Right ventricle myocardium superior (tissue), 1 donor: ENCODE data around the gene ZNF497. TPM values are rescaled to one million over a fixed set of nuclear protein-coding genes. Genes with fewer than 3 reads are reported as not detected.

Experiments
- microRNA-seq: library from miRNA; unstranded; fragments of <30 nt; microRNA quantifications from one replicate; pipeline ENCODE4 v1.2.0, GENCODE V29; 2020
- total RNA-seq: library from RNA; stranded (reverse); fragmentation: NEBNext Ultra II Directional; extraction: Animal tissue kit (Norgen Biotek cat#: 25700); gene quantifications from one replicate; pipeline ENCODE4 v1.2.1, GENCODE V29; 2021
- donor health status: DM: no; HTN: yes; CAD: no; lungs with severe emphysema.

The ZNF497 gene
- total RNA-seq, 1 donor from 2014 or later, result 0.30 TPM

Small RNAs within 50 kb of the gene (microRNA-seq; reads per million reads assigned to microRNA genes)
- gene MIR4754 (not detected), gene MIR6806 (not detected)

Other genes starting within 250 kb of the ZNF497 start
- gene ZNF329, start 212.0 kb downstream of the ZNF497 start, total RNA-seq, result 6.5 TPM
- 17.4 TPM for gene ZNF274, start 179.7 kb downstream of the ZNF497 start, total RNA-seq
- 24.9 TPM for gene ZNF544, start 133.8 kb downstream of the ZNF497 start, total RNA-seq
- 4.6 TPM for gene ZNF8, start 83.8 kb downstream of the ZNF497 start, total RNA-seq
- gene ERVK3-1, start 57.4 kb downstream of the ZNF497 start, total RNA-seq, result 20.0 TPM
- 1.7 TPM for gene ZSCAN22, start 35.8 kb downstream of the ZNF497 start, total RNA-seq
- gene A1BG, start 9.3 kb downstream of the ZNF497 start, total RNA-seq, result 4.1 TPM
- 0.13 TPM for gene ZNF837, start 18.3 kb upstream of the ZNF497 start, total RNA-seq
- gene RPS5, start 24.5 kb upstream of the ZNF497 start, total RNA-seq, result 481 TPM
- not detected for gene RNF225, start 32.9 kb upstream of the ZNF497 start, total RNA-seq
- gene ZNF584, start 45.9 kb upstream of the ZNF497 start, total RNA-seq, result 16.1 TPM
- 4.6 TPM for gene ZNF132, start 77.4 kb upstream of the ZNF497 start, total RNA-seq
- 2.6 TPM for gene ZNF324B, start 88.9 kb upstream of the ZNF497 start, total RNA-seq
- gene ZNF324, start 104.3 kb upstream of the ZNF497 start, total RNA-seq, result 5.1 TPM
- gene ZNF446, start 113.6 kb upstream of the ZNF497 start, total RNA-seq, result 4.6 TPM
- 3.8 TPM for gene SLC27A5, start 149.2 kb upstream of the ZNF497 start, total RNA-seq
- gene ZBTB45, start 157.1 kb upstream of the ZNF497 start, total RNA-seq, result 7.9 TPM
- gene TRIM28, start 181.3 kb upstream of the ZNF497 start, total RNA-seq, result 132 TPM
- gene CHMP2A, start 192.4 kb upstream of the ZNF497 start, total RNA-seq, result 115 TPM
- gene UBE2M, start 195.9 kb upstream of the ZNF497 start, total RNA-seq, result 116 TPM
- gene MZF1, start 210.6 kb upstream of the ZNF497 start, total RNA-seq, result 9.2 TPM